GM18868 (cell line): ENCODE results near the gene ULBP1.
"Not testable (repeated sequence)": the region's sequence is repeated elsewhere in the genome, so short reads cannot be mapped to it uniquely, and the experiment has no call there.

Experiments used
- ATAC-seq: cut with Tn5 transposase; IDR thresholded peaks from one replicate; pipeline ENCODE4 v1.9.1; 2021; ENCODE audit warnings: mild to moderate bottlenecking, moderate library complexity; ENCODE audit not compliant: unreplicated experiment

Gene ULBP1

DNA sequence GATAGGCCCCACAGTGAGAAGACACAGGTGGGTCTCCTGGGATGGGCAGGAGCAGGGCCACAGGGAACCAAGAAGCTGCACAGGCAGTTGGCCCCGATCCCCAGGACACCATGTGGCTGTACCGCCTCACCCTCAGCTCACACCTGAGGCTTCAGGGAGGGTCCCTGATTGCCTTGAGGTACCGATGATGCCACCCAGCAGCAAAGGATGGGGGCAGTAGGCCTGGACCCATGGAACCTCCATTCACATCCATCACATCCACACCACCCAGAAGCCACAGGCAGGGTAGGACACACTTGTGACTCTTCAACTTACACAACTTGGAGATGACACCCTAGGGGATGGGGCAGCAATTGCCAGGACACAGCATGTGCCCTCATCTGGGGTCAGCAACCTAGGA is 39.9 kb downstream of the ULBP1 start:
- ATAC-seq: not testable (repeated sequence)

DNA sequence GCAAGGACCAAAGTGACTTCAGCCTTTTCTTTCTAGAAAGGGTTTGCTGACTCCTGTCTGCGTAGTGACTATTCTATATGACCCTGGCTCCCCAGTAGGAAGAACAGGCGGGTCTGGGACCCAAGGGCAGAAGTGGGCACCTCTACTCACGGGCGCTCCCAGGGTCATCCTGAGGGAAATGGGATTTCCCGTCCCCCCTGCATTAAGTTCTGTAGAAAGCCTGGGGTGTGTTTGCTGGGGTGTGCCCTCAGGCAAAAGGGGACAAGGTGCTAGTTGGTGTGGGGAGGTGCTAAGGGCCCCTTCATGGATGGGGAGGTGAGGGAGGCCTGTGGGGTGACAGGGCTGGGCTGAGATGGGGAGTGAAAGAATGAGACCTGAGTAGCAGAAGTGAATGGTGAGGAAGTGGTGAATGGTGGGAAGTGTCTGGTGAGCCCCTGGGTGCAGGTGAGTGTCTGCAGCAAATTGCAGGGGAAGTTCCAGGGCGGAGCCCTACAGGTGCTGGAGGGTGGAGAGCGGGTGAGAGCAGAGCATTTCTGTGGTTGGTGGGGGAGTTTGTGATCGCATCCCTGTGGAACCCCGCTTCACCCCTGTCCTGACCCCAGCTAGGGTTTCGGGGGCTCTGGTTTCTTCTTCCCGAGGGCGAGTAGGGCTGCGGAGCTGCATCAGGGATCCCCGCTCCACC is 40.5 kb downstream of the ULBP1 start:
- ATAC-seq: peak; percentile 35

DNA sequence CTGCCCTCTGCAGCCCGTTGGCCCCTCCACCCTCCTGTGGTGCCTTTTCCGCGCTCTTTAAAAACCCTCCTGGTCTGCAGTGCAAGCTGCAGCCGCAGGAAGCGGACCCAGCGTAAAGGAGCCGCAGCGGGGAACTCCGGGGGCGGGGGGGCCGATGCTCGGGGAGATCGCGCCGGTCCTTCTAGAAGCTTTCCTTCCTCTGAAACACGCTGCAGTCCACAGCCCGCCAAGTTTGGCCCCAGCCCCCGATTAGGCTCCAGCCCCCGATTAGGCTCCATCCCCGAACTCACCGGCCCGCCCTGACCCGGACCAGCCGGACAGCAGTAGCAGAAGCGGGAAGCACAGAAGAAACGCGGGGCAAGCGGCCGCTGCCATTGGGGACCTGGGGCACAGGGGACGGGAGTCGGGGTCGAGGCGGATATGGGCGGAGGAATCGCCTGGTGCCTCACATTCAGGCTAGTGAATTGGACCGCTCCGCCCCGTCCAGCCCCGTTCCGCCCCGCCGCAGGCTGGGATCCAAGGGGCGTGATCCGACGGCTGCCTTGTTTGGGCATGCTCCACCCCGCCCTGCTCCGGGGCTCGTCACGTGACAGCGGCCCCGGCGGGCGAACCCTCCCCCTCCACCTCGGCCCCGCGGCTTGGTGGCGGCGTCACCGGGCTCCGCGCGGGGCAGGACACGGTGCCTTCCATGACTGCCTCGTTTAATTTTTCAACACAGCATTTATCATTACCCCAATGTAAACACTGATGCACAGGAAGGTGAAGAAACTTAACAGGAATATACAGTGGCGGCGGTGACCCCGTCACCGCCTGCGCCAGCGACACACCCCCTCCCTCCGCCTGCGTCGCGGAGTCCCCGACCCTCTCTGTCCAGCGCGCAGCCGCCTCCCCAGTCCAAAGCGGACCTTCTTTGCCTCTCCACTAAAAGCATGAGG is 41.3 kb downstream of the ULBP1 start:
- ATAC-seq: peak; percentile 56

DNA sequence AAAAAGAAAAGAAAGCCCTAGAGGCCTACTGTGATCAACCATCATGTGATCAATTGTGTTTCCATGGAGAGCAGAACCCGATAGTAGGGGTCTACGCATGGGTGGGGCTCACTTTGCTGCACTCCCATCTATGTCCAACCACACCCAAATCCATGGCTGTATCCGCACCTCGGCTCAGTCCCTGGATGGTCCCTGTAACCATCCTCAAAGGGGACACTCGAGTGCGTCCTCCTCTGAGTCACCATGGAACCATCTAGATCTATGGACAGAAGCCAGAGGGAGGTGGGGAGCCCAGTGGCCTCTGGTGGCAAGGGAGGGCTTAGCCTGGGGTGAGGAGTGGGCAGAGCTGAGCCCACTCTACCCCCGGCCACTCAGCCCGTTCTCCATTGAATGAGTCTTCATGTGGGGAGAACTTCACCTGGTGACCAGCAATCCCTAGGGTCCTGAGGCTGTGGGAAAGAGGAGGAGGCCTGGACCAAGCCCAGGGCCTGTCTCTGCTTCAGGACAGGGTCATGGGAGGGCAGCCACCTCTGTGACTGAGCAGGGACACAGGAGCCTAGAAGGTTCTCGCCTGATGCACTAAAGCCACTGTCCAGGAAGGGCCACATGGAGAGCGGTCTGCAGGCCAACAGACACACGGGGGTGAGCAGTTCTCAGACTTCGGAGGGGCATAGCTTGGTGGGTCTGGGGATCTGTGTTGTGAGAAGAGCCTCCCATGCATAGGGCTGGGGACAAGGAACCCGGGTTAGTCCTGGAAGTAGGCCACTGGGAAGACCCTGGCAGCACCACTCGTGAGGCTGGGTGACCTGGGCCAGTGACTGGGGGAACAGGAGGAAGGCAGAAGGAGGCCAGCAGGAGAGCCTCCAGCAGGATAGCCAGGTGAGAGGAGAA is 42.3 kb downstream of the ULBP1 start:
- ATAC-seq: no peak

DNA sequence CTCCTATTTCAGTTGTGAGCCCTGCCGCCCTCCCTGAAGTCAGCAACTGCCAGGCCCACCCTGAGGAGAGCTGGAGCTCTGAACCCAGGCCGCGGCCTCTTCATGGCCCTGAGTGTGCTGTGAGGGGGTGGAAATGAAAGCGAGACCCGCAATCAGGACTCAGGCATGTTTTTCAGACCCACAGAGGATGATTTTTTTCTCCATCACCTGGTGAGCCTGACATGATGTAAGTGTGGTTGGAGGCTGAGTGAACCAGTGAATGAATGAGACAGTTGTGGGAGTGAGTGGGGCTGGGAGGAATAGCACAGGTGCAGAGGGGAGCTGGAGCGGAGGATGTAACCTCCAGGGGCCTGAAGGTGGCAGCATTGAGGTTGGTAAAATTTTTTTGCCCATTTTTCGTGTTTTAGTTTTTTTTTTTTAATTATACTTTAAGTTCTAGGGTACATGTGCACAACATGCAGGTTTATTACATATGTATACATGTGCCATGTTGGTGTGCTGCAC is 43.3 kb downstream of the ULBP1 start:
- ATAC-seq: peak; percentile 39

DNA sequence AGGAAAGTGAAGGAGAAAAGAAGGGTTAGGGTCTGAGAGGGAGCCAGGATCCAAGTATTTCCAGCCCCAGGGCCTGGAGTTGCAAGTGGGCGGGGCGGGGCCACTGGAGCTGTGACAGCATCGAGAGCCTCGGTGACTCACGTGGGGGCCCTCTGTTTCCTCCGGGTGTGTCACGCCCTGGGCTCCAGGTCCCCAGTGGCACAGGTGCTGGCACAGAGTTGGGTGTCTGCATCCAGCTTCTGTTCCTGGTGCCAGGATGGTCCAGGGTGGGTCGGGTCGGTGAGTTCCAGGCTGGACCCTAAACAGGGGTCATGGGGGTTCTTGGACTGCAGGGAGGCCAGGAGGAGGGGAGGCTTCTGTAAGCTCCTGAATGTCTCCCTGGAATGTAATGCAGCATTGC is 44.8 kb downstream of the ULBP1 start:
- ATAC-seq: no peak

DNA sequence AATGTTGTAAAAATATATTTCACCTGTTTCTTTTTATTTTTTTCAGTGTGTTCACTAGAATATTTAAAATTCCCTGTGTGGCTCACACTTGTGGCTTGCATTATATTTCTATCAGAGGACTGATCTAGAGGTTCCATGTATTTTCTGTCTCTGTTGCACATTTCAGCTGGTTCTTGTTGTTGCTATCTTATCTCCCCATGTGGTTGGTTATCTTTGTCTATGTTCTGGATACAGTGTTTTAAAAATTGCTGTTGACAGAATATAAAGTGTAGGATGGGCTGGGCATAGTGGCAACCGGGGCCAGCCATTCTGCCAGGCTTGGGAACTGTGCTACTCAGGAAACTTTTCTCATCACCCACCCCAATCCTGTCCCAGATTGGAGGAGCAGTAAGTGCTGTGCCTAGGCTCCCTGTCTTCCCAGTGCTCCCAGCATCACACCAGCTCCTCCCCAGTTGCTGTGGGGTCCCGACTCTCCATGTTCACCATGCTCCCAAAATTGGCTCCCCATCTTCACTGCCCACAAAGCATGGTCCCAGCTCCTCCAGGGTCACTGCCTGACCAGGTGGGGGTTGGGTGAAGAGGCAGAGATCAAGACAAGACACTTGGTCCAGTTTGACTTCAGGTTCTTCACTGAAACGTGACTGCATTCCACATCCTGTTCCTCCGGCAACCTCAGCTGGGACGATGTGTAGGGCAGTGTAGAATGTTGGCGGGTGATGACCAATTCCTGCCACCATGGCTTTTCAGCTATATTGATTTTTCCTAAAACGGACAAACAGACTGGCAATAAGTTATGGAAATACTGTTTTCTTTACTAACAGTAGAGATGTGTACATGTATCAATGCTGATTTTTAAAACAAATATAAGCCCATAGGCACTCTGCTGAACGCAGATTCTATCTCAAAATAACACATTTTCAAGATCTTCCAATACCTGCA is 49.4 kb downstream of the ULBP1 start:
- not testable (repeated sequence) for ATAC-seq

DNA sequence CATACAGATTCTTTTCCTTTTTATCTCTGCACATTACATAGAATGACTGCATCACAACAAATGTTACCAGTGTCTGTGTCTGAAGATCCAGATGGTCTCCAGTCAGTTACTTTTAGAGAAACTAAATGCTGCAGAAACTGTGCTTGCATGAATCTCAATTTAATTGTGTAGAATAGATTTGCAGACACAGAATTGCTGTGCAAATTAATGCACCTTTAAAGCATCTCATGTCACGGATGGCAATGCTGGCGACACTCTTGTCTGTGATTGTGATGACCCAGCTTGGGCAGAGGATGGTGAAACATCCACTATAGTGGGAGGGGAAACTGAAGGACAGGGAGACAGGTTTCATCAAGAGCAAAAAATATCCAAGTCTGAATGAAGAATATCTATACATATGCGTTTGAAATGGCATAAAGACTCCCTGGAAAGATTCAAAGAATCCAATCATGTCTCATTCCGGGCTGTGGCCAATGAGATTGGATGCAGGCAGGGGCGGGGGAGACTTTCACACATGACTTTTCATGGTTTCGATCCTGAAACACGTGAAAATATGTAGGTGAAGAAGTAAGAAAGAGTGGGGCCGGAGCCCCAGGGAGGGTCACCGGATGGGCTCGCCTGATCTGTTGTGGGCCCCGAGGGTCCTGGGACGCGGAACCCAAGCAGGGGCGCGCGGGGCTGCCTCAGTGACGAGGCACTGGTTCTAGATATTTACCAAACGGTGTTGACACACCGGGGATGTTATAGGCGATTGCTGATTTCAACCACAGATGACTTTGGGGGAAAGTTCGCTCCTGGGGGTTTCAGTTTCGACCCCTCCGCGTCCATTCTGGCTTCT is 50.3 kb downstream of the ULBP1 start:
- ATAC-seq: not testable (repeated sequence)

DNA sequence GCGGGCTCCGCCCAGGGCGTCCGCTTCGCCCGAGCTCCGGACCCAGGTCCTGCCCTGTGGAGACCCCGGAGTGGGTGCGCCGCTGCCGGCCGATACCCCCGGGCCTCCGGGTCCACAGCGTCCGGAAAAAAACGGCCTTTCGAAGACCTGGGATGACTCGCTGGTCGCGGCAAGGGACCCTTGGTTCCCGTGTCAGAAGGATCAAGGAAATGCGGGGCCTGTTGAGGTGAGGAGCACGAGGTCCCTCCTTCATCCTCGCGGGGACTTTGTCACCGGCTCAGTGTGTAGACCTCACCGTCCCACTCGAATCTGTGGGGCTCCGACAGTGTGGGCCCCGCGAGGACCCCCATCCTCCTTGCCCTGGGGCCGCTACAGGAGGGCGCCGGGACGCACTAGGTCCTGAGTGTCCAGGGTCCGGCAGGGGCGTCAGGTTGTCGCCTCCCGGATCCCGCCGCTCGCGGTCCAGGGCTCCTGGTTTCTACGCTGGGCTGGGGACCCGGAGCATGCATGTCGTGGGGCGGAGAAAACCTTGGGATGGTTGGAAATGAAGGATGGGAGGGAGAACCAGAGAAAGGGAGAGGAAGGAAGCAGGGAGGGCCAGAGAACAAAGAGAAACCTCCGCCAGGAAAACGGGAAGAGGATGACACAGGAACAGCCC is 51.0 kb downstream of the ULBP1 start:
- not testable (repeated sequence) for ATAC-seq

DNA sequence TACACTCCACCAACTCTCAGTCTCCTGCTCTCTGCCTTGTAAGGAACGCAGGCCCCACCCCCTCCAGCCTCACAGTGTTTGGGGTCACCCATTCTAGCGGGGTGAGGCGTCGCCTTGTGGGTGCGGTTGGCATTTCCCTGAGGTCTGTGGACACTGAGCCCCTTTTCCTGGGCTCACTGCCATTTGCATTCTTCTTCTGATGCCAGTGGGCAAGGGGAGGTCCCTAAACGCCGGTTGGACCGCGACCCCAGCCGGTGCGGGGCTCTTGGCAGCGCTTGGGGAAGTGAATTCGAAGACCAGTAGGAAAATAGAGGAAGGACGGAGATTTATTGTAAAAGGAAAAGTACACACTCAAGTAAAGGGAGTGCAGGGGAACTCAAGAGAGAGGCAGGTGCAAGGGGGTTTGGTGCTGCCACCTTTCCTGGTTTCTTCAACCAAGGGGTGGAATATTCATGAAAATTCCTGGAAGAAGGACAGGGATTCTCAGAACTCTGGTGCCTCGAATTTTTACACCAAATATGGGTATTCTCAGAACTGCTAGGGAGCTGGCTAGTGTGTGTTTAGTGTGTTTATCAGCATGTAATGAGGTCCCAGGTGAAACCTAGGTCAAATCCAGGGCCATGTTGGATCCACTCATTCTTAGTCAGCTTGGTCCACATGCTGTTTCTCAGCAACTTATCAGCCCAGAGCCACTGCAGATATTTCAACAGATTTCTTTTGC is 51.7 kb downstream of the ULBP1 start:
- not testable (repeated sequence) for ATAC-seq

DNA sequence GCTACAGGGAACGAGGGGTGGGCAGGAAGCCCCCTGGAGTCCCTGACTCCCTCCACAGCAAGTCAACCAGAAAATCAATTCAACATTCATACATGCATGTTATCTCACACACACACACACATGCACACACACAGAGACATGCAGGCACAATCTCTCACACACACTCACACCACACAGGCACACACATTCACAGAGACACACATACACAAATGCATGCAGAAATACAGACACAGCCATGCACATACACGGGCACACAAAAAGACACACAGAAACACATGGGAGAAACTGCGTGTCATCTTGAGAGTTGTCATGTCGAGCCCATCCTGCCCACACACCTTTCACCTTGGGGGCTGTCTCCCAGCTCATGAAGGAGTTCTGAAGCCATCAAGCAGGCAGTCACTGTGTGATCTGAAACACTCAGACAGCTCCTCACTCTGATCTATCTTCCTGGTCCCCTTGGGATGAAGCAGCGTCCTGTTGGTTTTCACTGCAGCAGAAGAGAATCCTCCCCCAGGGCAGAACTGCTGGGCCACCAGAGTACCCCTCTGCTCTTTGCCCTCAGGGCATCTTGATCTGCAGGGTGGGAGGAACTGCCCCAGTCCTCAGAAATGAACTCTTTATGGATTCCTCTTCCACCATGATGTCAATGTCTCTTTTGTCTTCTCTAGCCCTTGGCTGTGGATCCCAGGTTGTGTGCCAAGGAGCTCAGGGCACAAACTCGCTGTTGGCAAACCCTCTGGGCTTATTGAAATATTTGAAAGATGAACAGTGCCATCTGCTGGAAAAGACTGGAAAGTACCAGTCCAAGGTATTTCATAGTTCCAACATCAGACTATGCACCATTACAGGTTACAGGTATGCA is 52.8 kb downstream of the ULBP1 start:
- ATAC-seq: peak; percentile 72

DNA sequence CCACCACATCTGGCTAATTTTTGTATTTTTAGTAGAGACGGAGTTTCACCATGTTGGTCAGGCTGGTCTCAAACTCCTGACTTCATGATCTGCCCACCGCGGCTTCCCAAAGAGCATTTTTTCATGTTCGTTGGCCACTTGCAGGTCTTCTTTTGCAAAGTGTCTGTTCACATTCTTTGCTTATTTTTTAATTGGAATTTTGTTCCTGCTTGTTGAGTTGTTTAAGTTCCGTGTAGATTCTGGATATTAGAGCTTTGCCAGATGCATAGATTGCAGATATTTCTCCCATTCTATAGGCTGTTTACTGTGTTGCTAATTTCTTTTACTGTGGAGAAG is 53.4 kb downstream of the ULBP1 start:
- not testable (repeated sequence) for ATAC-seq

DNA sequence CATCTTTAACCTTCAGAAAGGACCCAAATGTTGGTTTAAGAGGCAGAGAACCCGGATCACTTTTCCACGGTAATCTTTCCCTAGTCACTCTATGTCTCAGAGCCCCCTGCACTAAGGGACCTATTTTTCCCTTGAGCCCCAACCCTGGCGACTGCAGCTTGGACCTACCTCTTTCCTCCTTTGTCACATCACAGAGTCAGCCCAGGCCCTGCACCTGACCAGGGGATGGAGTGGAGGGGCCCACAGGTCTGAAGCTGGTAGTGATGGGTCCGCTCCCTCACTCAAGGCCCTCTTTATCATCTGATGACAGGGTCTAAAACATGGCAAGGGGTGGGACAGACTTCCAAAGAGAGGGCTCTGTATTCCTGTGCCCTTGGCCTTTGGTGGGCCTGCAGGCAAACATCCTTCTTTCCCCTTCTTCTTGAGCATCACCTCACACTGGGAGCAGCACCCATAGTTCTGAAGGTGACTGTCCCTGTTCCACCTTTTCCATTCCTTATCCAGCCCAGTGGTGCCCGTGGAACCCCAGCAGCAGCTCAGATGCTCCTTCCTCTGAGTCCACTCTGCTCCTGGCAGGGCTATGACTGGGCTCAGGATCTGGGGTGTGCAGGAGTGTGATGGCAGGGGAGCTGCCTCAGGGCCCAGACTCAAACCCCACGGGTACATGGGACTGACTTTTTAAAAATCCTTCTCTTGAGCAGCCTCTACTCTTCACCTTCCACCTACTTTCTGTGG is 55.3 kb downstream of the ULBP1 start:
- no peak for ATAC-seq

DNA sequence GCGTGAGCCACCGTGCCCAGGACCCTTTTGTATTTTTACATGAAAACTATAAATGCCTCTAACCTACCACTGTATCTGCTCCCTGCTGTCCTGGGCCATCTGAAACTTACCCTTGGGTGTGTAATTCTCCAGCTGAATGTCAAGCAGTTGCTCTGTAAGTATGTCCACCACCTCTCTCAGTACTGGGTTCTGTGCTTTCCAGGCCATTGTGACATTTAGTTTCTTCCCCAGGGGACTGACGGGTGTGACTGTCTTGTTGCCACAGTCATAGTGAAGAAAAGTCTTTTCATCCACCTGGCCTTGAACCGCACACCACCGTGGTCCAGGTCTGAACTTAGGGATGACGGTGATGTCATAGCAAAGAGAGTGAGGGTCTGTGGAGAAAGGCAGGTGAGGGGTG is 58.1 kb downstream of the ULBP1 start:
- not testable (repeated sequence) for ATAC-seq
